Endometrial microvascular endothelial cells (primary cell): ENCODE results near the gene SLX4. TPM values are rescaled to one million over a fixed set of nuclear protein-coding genes. Genes with fewer than 3 reads are reported as not detected.

Experiments
- in situ Hi-C: cut with HindIII; loops from 2 replicates; pipeline ENCODE4 v1.10.0; 2017; ENCODE audit warnings: low sequenced_read_pairs, low pct_unique_long_range_greater_than_20kb; ENCODE audit errors: inconsistent ontology term
- total RNA-seq: library from RNA; depleted of rRNA; stranded (reverse); fragments of >200 nt; gene quantifications from one replicate; pipeline ENCODE4 v1.2.3, GENCODE V29; 2015; ENCODE audit errors: inconsistent ontology term

Gene SLX4
- total RNA-seq, 1 donor from 2014 or later: 9.7 TPM

DNA sequence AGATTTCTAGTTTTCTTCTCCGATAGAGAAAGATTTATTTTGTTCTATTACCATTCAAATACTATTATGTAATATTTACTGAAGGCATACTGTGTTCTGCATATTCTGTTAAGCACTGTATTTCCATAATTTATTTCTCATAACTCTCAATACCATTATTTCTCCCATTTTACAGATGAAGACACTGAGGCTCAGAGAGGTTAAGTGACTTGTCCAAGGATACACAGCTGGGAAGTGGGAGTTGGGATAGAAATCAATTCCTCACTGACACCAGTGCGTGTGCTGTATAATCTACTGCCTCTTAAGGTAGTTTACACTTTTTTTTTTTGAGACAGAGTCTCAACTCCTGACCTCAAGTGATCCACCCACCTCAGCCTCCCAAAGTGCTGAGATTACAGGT, 41.6 kb downstream of the SLX4 start:
- in situ Hi-C loops: no loop called here

DNA sequence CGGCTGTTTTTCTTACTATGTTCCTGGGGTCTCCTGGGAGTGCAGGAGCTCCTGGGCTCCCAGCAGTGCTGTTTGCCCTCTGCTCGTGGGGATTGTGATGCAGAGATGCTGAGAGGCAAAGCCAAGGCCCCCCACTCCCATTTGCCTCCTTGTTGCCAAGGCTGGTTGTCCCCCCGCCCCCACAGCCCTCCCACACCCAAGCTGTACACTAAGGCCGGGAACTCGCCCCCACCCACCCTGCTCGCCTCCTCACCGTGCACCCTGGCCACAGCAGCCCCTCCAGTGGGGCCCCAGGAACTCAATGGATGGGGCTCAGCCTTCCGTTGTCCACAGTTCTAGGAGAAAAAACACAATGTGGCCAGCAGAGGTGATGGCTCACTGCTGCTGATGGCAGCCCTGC, 44.4 kb downstream of the SLX4 start:
- in situ Hi-C loops: no loop called here

DNA sequence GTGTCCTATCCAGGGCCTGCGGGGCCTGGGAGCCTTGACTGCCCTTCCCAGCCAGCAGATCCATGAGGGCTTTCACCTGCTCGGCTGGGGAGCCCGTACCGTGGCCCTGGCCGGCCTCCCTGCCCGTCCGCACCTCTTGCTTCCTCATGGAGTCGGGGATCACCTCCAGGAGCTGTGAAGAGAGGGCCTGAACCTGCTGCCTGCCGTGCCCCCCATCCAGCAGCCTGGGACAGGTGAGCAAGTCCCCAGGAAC, 46.6 kb downstream of the SLX4 start:
- in situ Hi-C loops: no loop called here

DNA sequence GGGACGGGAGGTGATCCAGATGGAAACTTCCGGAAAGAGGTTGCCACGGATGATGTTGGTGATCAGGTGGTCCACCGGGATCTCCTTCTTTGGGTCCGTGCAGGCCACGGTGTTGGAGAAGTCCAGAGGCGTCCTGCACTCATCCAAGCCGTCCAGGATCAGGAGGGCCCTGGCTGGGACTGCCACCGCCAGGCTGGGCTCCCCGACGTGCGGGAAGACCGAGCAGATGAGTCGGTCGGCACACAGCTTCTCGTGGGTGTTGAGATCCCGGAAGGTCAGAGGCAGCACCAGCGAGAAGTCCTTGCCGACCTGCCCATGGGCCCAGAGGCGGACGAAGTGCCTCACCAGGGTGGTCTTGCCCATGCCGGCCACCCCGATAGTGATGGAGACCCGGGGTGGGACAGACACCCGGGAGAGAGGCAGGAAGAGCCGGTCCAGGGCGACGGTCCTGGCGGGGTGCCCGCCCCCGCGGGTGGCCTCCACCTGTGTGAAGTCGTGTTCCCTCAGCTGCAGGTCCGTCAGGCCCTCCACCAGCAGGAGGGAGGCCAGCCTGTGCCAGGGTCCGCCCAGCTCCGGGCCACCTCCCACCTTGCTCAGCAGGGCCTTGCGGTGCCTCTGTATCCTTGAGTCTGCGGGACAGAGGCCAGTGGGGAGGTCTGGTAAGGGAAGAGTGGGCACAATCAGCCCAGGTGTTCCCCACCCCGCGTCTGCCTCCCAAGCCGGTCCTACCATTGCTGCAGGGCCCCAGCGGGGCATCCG, 47.1 kb downstream of the SLX4 start:
- in situ Hi-C loops: no loop called here

DNA sequence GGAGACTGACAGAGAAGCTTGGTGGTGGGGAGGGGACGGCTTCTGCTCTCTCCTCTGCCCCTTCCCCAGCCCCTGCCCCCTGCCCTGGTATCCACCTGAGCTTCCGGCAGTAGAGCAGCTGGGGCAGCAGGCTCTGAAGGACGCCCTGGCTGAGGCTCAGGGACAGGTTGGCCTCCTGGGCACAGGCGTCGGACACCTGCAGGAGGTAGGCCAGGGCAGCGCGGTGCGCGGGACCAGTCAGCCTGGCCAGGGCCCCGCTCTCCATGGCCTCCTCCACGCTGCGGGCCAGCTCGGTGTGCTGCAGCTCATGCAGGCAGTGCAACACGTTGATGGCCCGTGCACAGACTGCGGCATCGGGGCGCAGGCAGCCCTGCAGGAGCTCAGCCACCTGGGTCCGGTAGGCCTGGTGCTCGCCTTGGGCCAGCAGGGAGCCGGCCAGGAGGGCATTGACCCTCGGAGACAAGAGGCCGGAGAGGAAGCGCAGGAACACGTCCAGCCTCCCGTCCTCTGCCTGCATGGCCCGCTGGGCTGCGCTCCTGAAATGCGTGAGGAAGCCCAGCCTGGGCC, 48.4 kb downstream of the SLX4 start:
- in situ Hi-C loops: no loop called here

DNA sequence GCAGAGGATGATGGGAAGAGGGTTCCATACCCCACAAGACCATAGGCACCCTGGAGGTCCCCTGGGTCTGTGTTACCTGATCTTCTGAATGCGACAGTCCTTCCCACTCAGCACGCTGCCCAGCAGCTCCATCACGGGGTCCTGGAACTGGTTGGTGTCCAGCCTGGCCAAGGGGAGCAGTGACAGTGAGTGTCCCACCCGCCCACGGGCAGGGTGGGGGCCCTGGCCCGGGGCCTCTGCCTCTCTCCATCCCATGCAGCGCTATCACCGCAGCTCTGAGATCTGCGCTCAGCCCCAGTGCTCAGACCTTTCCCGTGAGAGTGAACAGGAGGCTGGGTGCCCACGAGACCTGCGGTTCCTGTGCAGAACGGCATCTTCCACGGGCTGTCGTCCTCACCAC, 49.8 kb downstream of the SLX4 start:
- in situ Hi-C loops: no loop called here

DNA sequence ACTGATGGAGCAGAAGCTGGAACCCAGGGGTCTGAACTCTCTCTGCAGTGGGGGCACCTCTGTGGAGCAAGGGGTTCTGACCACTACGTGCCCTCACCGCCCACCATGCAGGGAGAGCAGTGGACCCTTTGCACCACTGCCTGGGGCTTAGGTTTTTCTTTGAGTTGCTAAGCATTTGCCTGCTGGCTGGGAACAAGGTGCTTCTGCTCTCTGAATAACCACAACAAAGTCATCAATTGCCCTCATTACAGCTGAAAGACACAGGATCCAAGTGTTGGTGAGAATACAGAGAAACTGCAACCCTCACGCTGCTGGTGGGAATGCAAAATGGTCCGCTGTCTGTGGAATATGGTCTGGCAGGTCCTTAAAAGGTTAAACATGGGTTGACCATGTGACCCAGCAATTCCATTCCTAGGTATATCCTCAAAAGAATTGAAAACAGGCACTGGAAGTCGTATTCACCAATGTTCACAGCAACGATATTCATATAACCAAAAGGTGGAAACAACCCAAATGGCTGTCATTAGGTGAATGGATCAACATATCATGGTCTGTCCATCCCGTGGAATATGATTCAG, 57.0 kb downstream of the SLX4 start:
- in situ Hi-C loops: no loop called here

DNA sequence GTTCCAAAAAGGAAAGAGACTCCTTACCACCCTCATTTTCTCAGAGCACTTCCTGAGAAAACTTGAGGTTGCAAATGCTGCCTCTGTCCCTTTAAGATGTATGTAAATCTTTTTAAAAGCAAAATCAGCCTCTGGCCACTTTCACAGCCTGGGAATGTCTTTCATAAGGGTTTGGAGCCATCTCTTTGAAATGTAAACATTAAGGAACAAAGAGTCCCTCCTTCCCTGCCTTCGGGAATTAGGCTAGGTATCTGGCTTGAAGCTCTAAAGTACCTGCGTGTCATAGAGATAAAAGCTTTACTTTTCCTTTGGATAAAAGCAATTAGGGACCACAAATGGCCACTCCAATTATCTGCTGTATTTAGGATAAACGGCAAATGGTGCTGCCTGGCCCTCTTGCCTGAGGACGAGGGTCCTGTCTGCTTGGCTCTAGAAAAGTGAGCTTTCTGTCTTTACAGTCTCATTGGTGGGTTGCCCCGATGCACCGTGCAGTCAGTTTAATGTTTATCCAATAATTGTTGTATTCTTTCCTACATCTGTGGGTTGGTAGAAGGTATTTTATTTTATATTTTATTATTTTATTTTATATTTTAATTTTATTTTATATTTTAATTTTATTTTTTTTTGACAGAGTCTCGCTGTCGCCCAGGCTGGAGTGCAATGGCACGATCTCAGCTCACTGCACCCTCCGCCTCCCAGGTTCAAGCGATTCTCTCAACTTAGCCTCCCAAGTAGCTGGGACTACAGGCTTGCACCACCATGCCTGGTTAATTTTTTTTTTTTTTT, 58.1 kb downstream of the SLX4 start:
- in situ Hi-C loops: no loop called here

DNA sequence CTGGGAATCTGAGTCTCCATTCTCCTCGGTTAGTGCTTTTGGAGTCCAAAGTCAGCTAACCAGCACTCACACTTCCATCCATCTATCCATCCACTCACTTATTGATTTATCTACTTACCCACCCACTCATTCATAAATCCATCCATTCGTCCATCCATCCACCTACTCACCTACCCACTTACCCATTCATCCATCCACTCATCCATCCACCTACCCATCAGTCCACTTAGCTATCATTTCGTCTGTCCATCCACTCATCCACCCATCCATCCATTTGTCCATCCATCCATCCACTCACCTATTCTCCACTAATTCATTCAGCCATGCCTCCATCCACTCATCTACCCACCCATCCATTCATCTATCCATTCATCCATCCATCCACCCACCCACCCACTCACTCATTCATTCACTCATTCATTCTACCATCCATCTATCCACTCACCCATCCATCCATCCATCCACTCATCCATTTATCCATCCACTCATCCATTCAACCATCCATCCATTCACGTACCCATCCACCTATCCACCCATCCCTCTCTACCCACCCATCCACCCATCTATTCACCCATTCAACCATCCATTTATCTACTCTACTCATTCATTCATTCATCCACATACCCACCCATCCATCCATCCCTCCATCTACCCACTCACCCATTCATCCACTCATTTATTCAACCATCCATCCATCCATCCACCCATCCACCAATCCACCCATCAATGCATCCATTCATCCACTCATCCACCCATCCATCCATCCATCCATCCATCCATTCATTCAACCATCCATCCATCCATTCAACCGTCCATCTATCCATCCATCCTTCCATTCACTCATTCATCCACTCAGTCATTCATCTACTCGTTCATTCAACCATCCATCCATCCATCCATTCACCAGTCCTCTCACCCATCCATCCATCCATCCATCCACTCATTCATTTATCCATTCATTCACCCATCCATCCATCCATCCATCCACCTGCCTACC, 60.3 kb downstream of the SLX4 start:
- in situ Hi-C loops: no loop called here

DNA sequence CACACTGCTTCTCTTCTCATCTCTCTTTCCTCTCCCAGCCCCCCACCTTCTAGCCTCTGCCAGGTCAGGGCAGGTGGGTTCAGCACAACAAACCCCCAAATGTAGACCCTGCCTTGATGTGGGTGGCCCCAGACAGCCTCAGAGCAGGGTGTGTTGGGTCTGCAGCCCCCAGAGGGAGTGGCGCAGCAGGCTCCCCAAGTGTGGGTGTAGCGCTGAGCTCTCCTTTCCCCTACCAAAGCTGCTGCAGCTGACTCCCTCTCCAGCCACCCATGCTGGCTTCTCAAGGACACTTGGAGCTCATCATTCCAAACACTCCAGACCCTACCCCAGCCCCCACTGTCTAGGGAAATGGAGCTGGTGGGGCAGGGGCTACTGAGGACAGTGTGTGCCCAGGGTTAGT, 61.5 kb downstream of the SLX4 start:
- in situ Hi-C loops: no loop called here

DNA sequence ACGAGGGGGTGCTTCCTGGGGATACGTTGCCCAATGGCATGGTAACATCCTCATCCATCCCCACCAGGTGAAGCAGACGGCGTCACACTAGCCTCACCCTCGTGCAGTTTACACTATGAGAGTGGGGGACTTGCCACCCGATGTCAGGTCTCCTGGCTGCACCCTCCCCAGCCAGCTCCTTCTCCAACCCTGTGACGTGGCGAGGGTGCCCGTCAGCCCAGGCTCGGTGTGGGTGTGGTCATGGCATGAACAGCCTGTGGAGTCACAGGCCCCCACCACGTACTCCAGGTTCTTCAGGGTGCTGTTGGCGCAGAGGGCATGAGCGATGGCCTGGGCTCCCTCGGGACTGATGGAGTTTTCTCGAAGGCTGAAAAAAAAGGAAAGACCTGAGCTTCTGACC, 62.5 kb downstream of the SLX4 start:
- in situ Hi-C loops: no loop called here

DNA sequence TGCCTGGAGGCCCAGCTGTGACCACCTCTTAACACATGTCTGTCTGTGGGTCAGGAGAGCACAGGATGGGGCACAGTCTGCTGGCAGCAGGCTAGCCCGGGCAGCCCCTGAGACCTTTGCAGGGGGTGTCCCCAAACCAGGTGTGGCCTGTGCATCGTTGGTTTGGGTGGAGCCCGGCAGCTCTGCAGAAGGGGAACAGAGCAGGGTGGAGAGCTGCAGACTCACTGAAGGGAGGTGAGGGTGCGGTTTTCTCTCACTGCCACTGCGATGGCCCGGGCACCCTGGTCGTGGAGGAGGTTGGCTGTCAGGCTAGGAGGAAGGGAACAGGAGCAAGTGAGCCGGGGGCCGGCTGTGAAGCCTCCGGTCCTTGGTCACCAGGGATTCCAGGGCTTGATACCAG, 63.0 kb downstream of the SLX4 start:
- in situ Hi-C loops: no loop called here

DNA sequence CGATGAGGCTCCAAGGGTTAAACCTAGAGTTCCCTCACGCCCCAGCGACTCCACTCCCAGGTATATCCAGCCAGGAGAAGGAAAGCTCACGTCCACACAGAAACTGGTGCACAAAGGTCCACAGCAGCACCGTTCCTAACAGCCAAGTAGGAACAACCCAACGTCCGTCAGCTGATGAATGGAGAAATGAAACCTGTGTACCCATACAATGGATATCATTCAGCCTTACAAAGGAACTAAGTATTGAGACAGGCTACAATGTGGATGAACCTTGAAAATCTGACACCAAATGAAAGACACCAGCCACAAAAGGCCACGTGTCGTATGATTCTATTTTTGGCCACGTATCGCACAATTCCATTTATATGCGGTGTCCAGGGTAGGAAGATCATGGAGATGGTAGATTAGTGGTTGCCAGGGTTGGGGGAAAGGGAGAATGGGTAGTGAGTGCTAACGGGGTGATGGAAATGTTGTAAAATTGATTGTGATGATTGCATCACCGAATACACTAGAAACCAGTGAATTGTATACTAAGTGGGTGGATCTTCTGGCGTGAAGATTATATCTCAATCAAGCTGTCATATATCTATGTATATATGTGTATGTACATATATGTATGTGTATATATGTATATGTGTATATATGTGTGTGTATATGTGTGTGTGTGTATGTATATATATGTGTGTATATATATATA, 64.3 kb downstream of the SLX4 start:
- in situ Hi-C loops: no loop called here

DNA sequence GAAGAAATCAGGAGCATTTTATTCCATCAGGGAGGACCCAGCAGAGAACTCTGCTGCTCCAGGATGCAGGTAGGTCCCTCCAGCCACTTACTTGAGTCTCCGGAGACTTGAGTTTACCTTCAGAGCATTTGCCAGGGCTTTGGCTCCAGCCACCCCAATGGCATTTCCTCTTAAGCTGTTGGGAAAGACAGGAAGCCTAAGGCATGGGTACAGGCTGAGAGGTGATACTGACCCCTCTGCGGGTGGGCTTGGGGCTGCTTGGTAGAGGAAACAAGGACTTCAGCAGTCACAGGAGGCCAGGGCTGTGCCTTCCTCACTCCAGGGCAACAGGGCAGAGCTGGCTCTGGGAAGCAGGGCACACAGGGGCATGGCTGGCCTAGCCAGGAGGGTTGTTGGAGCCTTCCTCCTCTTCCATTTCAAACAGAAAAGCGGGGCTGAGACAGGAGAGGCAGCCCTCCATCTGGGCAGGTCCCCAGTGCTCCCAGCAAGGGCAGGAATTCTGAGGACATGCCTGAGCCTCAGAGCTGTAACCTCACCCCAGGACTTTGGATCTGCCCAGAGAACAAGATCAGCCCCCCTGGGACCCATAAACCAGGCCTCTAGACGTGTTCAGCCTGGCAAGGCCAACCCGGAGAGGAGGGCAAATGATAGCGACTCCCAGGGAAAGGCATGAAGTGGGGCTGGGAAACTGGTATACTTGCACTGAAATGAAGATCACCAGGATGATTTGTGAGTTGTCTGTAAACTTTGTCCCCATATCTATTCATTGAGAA, 68.6 kb downstream of the SLX4 start:
- in situ Hi-C loops: no loop called here

DNA sequence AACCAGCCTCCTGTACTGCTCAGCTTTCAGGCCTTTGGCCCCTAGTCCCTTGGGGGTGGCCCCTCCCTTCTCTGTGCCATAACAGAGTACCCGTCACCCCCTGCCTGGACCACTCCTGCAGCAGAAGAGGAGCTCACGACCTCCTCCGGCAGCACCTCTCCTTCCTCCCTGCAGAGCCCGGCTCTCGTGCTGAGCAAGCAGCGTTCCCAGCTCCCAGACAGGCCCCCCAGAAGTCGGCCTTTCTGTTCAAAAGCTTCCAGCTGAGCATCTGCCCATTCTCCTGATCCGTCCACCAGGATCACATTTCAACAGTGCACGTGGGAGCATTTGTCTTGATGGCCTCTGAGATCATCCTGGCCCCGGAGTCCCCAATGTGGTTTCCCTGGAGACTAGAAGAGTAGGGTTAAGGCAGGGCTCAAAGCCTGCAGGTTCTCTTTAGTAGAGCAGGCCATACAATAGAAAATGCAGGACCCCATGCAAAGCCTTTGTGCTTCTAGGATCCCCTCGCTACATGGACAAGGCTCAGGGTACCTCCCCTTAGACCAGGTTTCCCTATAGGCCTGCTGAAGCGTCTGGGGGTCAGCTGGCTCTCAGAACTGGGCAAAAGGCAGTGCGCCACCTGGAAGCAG, 69.8 kb downstream of the SLX4 start:
- in situ Hi-C loops: no loop called here

DNA sequence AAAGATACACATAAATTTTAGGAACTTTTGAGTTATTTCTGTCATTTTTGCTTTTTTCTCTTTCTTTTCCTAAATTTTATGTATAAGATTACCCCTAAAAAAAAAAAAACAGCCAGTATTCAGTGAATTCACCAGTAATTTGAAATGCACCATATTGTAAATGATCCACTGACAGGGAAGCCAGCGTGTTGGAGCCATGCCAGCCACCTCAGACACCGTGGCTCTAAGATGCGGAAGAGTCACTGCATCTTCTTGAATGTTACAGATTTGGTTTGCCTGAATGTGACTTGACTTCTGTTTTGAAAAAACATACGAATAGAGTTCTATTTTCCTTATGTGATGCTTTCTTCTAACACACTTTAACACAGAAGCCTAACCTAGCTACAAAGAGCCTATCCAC, 73.2 kb downstream of the SLX4 start:
- in situ Hi-C loops: no loop called here

DNA sequence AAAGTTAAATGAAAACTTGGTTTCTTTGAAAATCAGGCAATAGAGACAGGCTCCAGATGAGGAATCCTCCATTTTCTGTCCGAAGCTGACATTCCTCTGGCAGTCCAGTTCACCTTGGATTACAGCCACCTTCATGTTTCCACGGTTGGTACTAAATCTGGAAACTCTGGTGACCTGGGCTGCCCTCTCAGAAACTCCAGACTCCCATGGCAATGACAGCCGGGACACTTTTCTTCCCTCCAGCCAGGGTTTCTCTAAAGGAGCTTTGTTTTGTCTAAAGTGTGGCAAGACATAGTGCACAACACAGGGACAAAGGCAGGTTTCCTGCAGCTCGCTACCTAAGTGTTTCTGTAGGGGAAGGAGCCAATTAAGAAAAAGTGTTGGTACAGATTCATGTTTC, 74.6 kb downstream of the SLX4 start:
- in situ Hi-C loops: no loop called here
